Measurements from ENCODE around the gene ACTR3.

The ACTR3 gene

GRCh38 chr2:113876503-113877387 is 13.1 kb upstream of the ACTR3 start:
- no peak for DNase-seq

- peak; percentile 36 for DNase-seq
Measured at GRCh38 chr2:113877711-113878598, 11.9 kb upstream of the ACTR3 start.

DNA sequence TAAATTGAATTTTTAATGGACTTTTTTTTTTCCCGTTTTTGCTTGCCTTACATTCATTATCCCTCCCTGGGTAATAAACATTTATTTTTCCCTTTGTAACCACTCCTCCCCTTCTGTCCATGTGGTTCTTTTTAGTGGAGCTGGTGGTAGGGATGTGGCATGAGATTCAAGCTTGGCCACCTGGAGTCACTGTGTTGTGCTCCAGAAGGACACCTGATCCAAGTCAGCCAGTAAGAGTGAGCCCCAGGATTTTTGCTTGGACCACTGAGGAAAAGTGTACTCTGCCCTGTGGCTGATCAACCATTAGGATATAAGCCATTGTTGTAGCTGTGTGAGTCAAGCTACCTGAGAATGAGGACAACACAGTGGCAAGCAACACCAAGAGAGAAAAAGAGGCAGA is 11.1 kb upstream of the ACTR3 start:
- peak; percentile 20 for DNase-seq

DNA sequence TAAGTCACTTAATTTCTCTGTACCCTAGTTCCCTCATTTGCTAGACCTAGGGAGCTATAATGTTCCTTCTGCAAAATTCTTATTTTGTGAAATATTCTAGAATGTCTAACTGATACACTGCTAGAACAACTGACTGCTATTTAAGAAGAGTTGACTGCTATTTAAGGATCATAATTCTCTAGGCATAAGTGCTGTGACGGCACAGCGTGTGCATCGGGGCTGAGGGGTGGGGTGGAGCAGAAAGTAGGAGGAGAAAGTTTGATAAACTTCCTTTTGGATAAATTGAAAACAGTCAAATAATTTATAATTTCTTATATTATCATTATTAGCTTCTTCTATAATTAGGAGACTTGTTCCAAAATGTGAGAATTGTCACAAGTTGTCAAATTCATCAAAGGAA is 10.4 kb upstream of the ACTR3 start:
- DNase-seq, result no peak

GRCh38 chr2:113886479-113887008 is 3.3 kb upstream of the ACTR3 start:
- no peak for DNase-seq

DNA sequence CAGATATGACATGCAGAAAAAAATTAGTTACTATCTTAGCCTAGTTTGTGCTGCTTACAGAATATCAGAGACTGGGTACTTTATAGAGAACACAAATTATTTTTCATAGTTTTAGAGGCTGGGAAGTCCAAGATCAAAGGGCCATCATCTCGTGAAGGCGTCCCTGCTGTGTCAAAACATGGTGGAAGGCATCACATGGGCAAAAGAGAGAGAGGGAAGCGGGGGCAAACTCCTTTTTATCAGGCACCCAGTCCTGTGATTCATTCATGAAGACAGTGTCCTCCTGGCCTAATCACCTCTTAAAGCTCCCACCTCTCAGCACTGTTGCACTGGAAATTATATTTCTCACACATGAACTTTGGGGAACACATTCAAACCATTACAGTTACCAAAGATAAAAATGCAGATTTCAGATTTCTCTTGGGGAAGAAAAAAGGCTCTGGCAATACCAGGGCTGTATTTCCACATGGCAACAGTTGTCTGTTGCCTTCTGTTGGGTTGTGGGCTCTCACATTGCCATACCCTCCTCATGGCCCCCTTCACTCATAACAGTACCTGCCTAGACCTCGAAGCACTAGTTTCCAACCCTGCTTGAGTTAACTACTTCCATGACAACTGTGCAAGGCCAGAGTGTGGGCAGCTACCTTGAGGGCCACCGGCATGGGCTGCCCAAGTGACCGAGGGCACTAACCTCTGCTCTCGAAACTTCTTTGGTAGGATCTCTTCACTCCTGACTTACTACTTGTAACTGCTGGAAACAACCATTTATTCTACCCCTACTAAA is 2.7 kb upstream of the ACTR3 start:
- DNase-seq, result no peak

DNA sequence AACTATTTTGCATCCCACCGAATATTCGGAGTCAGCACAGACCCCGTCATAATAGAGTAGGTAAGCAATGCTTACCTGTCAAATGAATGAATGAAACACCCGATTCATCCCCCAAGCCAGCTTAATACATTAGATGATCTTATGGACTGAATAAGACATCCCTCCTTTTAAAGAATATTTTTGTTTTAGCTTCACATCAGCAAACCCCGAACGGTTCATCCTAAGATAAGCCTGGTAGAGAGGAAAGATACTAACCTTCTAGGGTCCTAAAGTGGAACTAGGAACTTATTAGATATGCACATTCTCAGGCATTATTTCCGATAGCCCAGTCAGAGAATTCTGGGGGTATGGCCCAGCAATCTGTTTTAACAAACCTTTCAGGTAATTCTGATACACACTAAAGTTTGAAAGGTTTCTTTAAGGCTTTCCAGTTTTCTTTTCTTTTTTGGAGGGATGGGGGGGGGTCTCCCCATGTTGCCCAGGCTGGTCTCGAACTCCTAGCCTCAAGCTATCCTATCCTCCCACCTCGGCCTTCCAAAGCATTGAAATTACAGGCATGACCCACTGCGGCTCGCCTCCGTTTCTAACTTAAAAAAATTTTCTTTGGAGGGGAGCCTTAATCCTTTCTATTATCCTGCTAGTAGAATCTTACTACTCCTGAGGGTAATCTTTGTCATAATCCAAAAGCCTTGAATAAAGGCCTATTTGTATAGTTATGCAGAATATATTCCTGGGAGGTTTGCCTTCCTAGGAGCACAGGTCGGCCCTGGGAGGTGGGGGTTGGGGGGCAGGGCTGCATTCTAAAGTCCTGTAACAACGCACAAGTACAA is 1.0 kb upstream of the ACTR3 start:
- DNase-seq, result no peak

DNA sequence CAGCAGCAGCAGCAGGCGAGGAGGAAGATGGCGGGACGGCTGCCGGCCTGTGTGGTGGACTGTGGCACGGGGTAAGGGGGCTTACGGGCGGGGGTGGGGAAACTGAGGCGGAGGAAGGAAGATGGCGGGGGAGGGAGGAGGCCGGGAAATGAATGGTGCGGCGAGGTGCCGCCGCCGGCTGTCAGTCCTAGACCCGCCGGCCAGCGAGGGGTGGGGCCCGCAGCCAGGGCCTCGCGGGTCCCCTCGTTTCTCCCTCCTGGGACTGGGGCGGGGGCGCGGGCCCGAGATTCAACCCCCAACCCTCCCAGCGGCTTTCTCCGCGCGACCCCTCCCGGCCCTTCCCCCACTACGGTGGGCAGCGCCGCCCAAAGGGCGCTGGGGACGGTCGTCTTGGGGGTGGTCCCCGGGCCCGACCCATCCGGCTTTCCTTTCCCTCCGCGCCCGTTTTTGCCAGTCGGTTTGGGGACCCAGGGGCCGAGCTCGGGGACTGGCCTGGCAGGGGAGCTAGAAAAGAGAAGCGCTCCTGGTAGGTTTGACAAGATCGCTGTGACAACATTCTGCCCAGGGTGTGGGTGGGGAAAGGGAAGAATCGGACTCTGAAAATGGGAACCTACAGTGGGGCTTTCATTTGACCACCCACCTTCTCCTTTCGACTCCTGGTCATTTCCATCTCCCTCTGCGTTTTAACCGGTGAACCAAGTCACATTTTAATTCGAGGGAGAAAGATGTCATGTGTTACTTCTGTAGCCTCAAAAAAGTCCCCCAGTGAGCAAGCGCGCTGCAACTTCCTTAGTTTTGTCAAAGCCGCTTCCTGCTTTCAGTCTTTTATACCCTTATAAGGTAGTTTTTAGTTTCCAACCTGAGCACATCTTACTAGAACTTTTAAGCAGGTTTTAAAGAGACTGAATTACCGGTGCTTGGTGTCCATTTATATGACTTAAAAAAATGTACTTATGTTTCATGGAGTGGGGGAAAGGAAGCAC is 655 bp downstream of the ACTR3 start:
- no peak for DNase-seq

DNA sequence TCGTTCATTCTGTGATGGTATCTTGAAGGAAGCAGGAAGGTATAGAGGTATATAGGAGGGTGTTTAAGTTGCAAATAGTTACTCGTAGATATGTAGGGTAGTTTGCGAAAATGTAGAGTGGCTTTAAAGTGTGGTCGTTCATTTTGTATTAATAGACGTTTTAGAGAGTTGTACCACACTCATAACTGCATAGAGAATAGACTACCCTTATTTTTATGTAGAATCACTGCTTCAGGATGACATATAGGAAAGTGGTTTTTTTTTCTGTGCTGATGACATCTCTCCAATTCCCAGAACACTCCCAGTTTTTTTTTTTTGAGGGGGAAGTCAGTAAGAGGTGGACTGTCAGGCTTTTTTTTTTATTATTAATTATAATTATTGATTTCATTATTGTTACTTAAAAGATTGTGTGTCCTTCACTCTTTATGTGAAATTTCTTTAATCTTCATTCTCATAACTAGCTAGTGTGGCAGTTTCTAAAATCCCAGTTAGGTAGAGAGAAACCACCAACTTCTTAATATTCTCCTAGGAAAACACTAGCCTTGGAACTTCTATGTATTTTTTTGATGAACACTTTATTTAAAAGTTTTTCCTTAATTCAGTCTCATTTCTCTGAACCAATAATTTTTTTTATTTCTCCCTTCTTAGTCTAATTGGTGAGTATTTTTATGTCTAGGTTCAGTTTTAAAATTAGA is 1.5 kb downstream of the ACTR3 start:
- no peak for DNase-seq

GRCh38 chr2:113892004-113892710 is 2.3 kb downstream of the ACTR3 start:
- no peak for DNase-seq

DNA sequence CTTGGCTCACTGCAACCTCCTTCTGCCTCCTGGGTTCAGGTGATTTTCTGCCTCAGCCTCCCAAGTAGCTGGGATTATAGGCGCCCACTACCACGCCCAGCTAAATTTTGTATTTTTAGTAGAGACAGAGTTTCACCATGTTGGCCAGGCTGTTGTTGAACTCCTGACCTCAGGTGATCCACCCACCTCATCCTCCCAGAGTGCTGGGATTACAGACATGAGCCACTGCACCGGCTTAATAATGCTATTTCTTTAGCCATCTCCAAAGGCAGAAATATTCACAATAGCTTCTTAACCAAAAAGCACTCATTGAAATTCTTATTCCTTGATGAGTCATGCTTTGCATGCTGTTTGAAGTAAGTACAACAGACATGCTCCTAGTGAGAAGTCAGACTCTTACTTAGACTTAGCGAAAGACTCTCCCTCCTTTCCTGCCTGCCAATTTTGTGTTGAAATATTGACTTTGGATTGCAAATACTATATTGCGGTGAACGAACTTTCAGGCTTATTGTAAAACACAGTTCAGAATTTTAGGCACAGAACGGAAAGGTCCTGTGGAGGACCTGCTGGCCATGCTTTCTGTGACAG is 4.4 kb downstream of the ACTR3 start:
- no peak for DNase-seq

GRCh38 chr2:113895301-113895700 is 5.4 kb downstream of the ACTR3 start:
- DNase-seq, result no peak

GRCh38 chr2:113895819-113896563 is 6.1 kb downstream of the ACTR3 start:
- no peak for DNase-seq

GRCh38 chr2:113896791-113897190 is 6.9 kb downstream of the ACTR3 start:
- no peak for DNase-seq

DNA sequence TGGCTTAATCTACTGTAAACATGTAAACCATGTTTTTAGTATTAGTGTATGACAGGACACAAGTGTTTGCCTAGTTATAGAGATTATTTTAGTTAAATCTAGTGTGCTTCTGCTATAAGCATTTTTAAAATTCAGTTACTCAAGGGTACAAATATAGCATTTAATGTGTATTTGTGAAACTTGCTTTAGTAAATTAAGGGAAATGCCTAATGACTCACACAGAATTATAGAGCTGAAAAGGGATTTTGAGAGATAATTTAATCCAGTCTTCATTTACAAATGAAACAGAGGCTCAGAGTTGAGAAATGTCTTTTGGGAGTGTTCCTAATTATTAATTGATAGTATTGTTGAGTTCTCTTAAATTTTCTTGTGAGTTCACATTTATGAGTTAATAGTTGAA is 8.2 kb downstream of the ACTR3 start:
- no peak for DNase-seq

GRCh38 chr2:113899166-113899565 is 9.3 kb downstream of the ACTR3 start:
- DNase-seq, result no peak

DNA sequence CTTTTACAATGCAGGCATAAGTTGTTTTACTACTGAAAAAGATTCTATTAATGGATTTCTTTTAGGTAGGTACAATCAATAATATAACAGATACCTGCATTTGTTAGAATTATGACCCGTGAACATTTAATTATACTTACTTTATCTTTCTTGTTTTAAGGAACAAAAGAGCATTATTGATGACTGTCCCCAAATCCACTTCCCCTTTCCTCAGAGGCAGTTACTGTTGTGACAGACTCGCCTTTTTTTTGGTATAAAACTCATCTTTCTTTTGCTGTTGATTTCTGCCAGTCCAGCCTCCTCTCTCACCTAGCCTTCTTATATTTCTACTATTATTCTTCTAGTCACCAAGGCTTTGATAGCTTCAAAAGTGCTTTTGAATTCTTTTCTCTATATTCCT is 12.1 kb downstream of the ACTR3 start:
- DNase-seq, result no peak

GRCh38 chr2:113905886-113906285 is 16.0 kb downstream of the ACTR3 start:
- DNase-seq, result no peak

Measured in NCI-H748 treated with DMSO at 0.1 percent for 48 hours (cell line).